ENCODE results near the gene C1orf141.
"Not testable (repeated sequence)": the region's sequence is repeated elsewhere in the genome, so short reads cannot be mapped to it uniquely, and the experiment has no call there.

C1orf141 gene

GRCh38 chr1:67165468-67166041 is 30.8 kb upstream of the C1orf141 start:
- Histone ChIP-seq H3K27ac (ENCODE audit: insufficient read depth, low read depth, low read length, poor library complexity, severe bottlenecking) (no peak overlapping the region), H3K4me3 (ENCODE audit: insufficient read depth, low read depth, low read length) (no peak overlapping the region), H3K36me3 (ENCODE audit: control insufficient read depth, insufficient read depth, low read length) (no peaks in the 10 kb centered on the region), H3K9me3 (ENCODE audit: control insufficient read depth, low read length) (no peaks in the 10 kb centered on the region), H3K4me1 (ENCODE audit: control insufficient read depth, insufficient read depth, low read length) (no peaks in the 10 kb centered on the region), H3K27me3 (ENCODE audit: control insufficient read depth, insufficient read depth, low read length, poor library complexity, severe bottlenecking) (no peaks in the 10 kb centered on the region)
- 95% methylated on average over 4 of the region's 4 CpGs for WGBS, 2 experiments

- Histone ChIP-seq H3K4me1 (ENCODE audit: control insufficient read depth, insufficient read depth, low read length) (no peaks in the 10 kb centered on the region), H3K9me3 (ENCODE audit: control insufficient read depth, low read length) (no peaks in the 10 kb centered on the region), H3K27me3 (ENCODE audit: control insufficient read depth, insufficient read depth, low read length, poor library complexity, severe bottlenecking) (no peaks in the 10 kb centered on the region), H3K4me3 (ENCODE audit: insufficient read depth, low read depth, low read length) (no peak overlapping the region), H3K36me3 (ENCODE audit: control insufficient read depth, insufficient read depth, low read length) (no peaks in the 10 kb centered on the region), H3K27ac (ENCODE audit: insufficient read depth, low read depth, low read length, poor library complexity, severe bottlenecking) (no peak overlapping the region)
- 86 to 95% methylated on average over 2 of the region's 2 CpGs for WGBS, 2 experiments
Measured at GRCh38 chr1:67162954-67163353, 28.2 kb upstream of the C1orf141 start.

GRCh38 chr1:67159233-67159632 is 24.5 kb upstream of the C1orf141 start:
- no peaks in the 10 kb centered on the region for H3K4me1 ChIP-seq (ENCODE audit: control insufficient read depth, insufficient read depth, low read length)
- H3K27me3 ChIP-seq (ENCODE audit: control insufficient read depth, insufficient read depth, low read length, poor library complexity, severe bottlenecking) = no peaks in the 10 kb centered on the region
- 80 to 86% methylated on average over 2 of the region's 2 CpGs for WGBS, 2 experiments
- H3K9me3 ChIP-seq (ENCODE audit: control insufficient read depth, low read length) = no peaks in the 10 kb centered on the region
- no peaks in the 10 kb centered on the region for H3K36me3 ChIP-seq (ENCODE audit: control insufficient read depth, insufficient read depth, low read length)
- no peak overlapping the region for H3K27ac ChIP-seq (ENCODE audit: insufficient read depth, low read depth, low read length, poor library complexity, severe bottlenecking)
- no peak overlapping the region for H3K4me3 ChIP-seq (ENCODE audit: insufficient read depth, low read depth, low read length)

DNA sequence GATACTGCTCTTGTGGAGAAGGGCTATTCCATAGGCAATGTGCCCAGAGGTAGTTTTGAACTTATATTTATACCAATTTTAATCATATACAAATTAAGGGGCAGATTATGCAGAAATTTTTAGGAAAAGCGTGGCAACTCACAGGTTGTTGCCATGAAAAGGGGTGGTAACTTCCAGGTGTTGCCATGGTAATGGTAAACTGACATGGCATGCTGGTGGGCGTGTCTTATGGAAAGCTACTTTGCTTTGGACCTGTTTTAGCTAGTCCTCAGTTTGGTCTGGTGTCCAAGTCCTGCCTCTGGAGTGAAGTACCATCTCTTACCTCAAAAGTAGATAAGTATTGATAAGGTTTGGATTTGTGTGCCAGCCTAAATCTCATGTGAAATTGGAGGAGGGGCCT is 23.6 kb upstream of the C1orf141 start:
- H3K27me3 ChIP-seq (ENCODE audit: control insufficient read depth, insufficient read depth, low read length, poor library complexity, severe bottlenecking) = no peaks in the 10 kb centered on the region
- no peaks in the 10 kb centered on the region for H3K9me3 ChIP-seq (ENCODE audit: control insufficient read depth, low read length)
- H3K4me3 ChIP-seq (ENCODE audit: insufficient read depth, low read depth, low read length) = no peak overlapping the region
- no peaks in the 10 kb centered on the region for H3K36me3 ChIP-seq (ENCODE audit: control insufficient read depth, insufficient read depth, low read length)
- H3K4me1 ChIP-seq (ENCODE audit: control insufficient read depth, insufficient read depth, low read length) = no peaks in the 10 kb centered on the region
- 84 to 87% methylated on average over 2 of the region's 2 CpGs for WGBS, 2 experiments
- H3K27ac ChIP-seq (ENCODE audit: insufficient read depth, low read depth, low read length, poor library complexity, severe bottlenecking) = no peak overlapping the region

DNA sequence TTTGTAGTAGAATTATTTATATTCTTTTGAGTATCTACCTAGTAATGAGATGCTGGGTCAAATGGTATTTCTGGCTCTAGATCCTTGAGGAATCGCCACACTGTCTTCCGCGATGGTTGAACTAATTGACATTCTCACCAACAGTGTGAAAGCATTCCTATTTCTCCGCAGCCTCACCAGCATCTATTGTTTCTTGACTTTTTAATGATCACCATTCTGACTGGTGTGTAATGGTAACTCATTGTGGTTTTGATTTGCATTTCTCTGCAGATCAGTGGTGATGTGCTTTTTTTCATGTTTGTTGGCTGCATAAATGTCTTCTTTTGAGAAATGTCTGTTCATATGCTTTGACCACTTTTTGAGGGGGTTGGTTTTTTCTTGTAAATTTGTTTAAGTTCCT is 16.2 kb upstream of the C1orf141 start:
- Histone ChIP-seq H3K4me1 (ENCODE audit: control insufficient read depth, insufficient read depth, low read length) (no peaks in the 10 kb centered on the region), H3K9me3 (ENCODE audit: control insufficient read depth, low read length) (no peaks in the 10 kb centered on the region), H3K4me3 (ENCODE audit: insufficient read depth, low read depth, low read length) (no peak overlapping the region), H3K27me3 (ENCODE audit: control insufficient read depth, insufficient read depth, low read length, poor library complexity, severe bottlenecking) (no peaks in the 10 kb centered on the region), H3K36me3 (ENCODE audit: control insufficient read depth, insufficient read depth, low read length) (no peaks in the 10 kb centered on the region), H3K27ac (ENCODE audit: insufficient read depth, low read depth, low read length, poor library complexity, severe bottlenecking) (no peak overlapping the region)
- 92 to 94% methylated on average over 4 of the region's 4 CpGs for WGBS, 2 experiments

DNA sequence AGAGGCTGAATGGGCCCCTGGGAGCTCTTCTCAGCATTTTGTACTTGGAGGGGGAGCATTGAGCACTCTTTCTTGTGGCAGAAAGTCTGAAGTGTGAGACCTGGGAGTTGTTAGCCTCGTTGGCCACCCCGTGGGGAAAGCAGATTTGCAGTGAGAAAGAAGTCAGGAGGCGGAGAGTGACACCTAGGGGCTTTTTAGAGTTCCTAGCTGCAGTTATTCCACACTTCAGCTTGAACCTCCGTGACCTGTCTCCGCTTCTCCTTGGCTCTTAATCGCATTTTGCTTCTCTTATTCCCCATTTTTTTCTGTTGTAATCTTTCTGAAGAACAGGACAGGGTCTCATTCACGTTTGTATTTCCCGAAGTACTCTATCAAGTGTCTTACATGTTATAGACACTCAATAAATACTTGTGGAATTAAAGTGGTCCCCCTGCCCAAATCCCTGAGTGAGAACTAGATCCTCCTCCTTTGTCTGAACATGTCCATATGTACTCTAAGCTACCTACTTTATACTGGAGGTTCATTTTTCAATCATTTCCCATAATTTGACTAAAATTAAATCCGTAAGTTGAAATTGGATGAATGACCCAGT is 14.5 kb upstream of the C1orf141 start:
- Histone ChIP-seq H3K4me1 (ENCODE audit: control insufficient read depth, insufficient read depth, low read length) (no peaks in the 10 kb centered on the region), H3K9me3 (ENCODE audit: control insufficient read depth, low read length) (no peaks in the 10 kb centered on the region), H3K27me3 (ENCODE audit: control insufficient read depth, insufficient read depth, low read length, poor library complexity, severe bottlenecking) (no peaks in the 10 kb centered on the region), H3K4me3 (ENCODE audit: insufficient read depth, low read depth, low read length) (no peak overlapping the region), H3K27ac (ENCODE audit: insufficient read depth, low read depth, low read length, poor library complexity, severe bottlenecking) (no peak overlapping the region), H3K36me3 (ENCODE audit: control insufficient read depth, insufficient read depth, low read length) (no peaks in the 10 kb centered on the region)
- WGBS, 2 experiments = 12 to 23% methylated on average over 7 to 9 of the region's 9 CpGs

DNA sequence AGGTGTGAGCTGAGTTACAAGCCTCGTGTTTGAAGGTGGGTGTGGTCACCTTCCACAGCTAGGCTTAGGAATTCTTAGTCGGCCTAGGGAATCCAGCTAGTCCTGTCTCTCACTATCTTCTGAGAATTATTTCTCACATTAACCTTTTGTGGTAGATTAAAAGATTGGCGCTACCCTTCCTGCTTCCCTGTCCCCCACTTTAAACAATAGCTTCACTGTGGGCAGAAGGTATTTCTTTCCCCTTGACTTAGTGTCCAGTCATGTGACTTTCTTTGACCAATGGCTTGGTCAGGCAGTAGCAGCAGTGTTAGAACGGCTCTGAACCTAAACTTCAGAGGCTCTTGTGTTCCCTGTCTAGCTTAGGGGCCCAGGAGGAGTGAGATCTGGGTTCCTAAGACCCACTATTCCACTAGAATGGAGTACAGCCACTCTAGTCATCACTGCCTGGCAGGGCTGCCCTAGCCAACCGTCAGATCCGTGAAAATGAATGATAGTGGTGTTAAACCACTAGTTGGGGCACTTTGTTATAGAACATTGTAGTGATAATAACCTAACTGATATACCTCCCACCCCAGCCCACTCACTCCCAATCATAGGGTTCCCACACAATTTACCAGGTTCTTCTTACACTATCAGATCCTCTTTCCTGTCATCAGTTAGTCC is 13.9 kb upstream of the C1orf141 start:
- Histone ChIP-seq H3K36me3 (ENCODE audit: control insufficient read depth, insufficient read depth, low read length) (no peaks in the 10 kb centered on the region), H3K9me3 (ENCODE audit: control insufficient read depth, low read length) (no peaks in the 10 kb centered on the region), H3K27ac (ENCODE audit: insufficient read depth, low read depth, low read length, poor library complexity, severe bottlenecking) (no peak overlapping the region), H3K4me1 (ENCODE audit: control insufficient read depth, insufficient read depth, low read length) (no peaks in the 10 kb centered on the region), H3K4me3 (ENCODE audit: insufficient read depth, low read depth, low read length) (no peak overlapping the region), H3K27me3 (ENCODE audit: control insufficient read depth, insufficient read depth, low read length, poor library complexity, severe bottlenecking) (no peaks in the 10 kb centered on the region)
- 70 to 72% methylated on average over 5 to 6 of the region's 6 CpGs for WGBS, 2 experiments

- not testable (repeated sequence) for H3K9me3 ChIP-seq (ENCODE audit: control insufficient read depth, low read length); H3K4me1 ChIP-seq (ENCODE audit: control insufficient read depth, insufficient read depth, low read length); H3K27me3 ChIP-seq (ENCODE audit: control insufficient read depth, insufficient read depth, low read length, poor library complexity, severe bottlenecking); H3K4me3 ChIP-seq (ENCODE audit: insufficient read depth, low read depth, low read length); H3K36me3 ChIP-seq (ENCODE audit: control insufficient read depth, insufficient read depth, low read length); H3K27ac ChIP-seq (ENCODE audit: insufficient read depth, low read depth, low read length, poor library complexity, severe bottlenecking)
- WGBS, 2 experiments = 95 to 97% methylated on average over 20 of the region's 20 CpGs
Measured at GRCh38 chr1:67147973-67148372, 13.2 kb upstream of the C1orf141 start.

- 91 to 96% methylated on average over 3 of the region's 3 CpGs for WGBS, 2 experiments
- no peaks in the 10 kb centered on the region for H3K4me1 ChIP-seq (ENCODE audit: control insufficient read depth, insufficient read depth, low read length)
Measured at GRCh38 chr1:67146539-67146938, 11.8 kb upstream of the C1orf141 start.

GRCh38 chr1:67146101-67146500 is 11.3 kb upstream of the C1orf141 start:
- Histone ChIP-seq H3K4me1 (ENCODE audit: control insufficient read depth, insufficient read depth, low read length) (no peaks in the 10 kb centered on the region), H3K4me3 (ENCODE audit: insufficient read depth, low read depth, low read length) (no peak overlapping the region), H3K27me3 (ENCODE audit: control insufficient read depth, insufficient read depth, low read length, poor library complexity, severe bottlenecking) (no peaks in the 10 kb centered on the region), H3K9me3 (ENCODE audit: control insufficient read depth, low read length) (no peaks in the 10 kb centered on the region), H3K27ac (ENCODE audit: insufficient read depth, low read depth, low read length, poor library complexity, severe bottlenecking) (no peak overlapping the region), H3K36me3 (ENCODE audit: control insufficient read depth, insufficient read depth, low read length) (no peaks in the 10 kb centered on the region)
- 93 to 97% methylated on average over 3 of the region's 3 CpGs for WGBS, 2 experiments

More at GRCh38 chr1:67146539-67146938, 11.8 kb upstream of the C1orf141 start:
- H3K9me3 ChIP-seq (ENCODE audit: control insufficient read depth, low read length) = no peaks in the 10 kb centered on the region
- H3K27ac ChIP-seq (ENCODE audit: insufficient read depth, low read depth, low read length, poor library complexity, severe bottlenecking) = no peak overlapping the region
- no peak overlapping the region for H3K4me3 ChIP-seq (ENCODE audit: insufficient read depth, low read depth, low read length)
- H3K36me3 ChIP-seq (ENCODE audit: control insufficient read depth, insufficient read depth, low read length) = no peaks in the 10 kb centered on the region
- H3K27me3 ChIP-seq (ENCODE audit: control insufficient read depth, insufficient read depth, low read length, poor library complexity, severe bottlenecking) = no peaks in the 10 kb centered on the region
